GM21423 (cell line): ENCODE measurements around the gene GOLGA6L10.
A peak's percentile ranks its signal among the peaks of the same experiment; 100 is the strongest.
"Not testable (repeated sequence)": the region's sequence is repeated elsewhere in the genome, so short reads cannot be mapped to it uniquely, and the experiment has no call there.

Experiments used
- ATAC-seq: cut with Tn5 transposase; IDR thresholded peaks from one replicate; pipeline ENCODE4 v1.9.1; 2021; ENCODE audit warnings: mild to moderate bottlenecking, moderate library complexity; ENCODE audit not compliant: unreplicated experiment

GOLGA6L10 gene, protein sequence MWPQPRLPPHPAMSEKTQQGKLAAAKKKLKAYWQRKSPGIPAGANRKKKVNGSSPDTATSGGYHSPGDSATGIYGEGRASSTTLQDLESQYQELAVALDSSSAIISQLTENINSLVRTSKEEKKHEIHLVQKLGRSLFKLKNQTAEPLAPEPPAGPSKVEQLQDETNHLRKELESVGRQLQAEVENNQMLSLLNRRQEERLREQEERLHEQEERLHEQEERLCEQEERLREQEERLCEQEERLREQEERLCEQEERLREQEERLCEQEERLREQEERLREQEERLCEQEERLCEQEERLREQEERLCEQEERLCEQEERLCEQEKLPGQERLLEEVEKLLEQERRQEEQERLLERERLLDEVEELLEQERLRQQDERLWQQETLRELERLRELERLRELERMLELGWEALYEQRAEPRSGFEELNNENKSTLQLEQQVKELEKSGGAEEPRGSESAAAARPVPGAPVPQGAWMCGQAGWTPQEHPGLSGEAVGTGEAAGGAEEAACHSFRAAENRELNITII

DNA sequence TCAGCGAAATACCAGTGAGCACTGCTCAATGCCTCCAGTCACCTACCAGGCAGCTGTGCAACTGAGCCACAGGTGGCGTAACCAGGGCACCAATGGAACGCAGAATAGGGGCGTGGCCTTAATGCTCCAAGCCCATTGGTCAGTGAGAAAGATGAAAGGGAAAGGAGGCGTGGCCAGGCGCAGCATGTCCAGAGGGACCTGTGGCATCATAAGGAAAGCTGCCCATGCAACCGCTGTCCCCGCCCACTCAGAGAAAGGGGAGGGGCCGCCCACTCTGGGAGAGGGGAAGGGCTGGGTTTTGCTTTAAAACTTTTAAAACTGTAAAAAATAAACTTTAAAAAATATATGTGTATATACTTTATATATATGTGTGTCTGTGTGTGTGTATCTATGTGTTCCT is at the start of gene GOLGA6L10:
Gene GOLGA6L10, minus strand, starts transcription at position 101 of the 400 bp plus-strand sequence. Its CDS starts 100 bp downstream, at position 1.
- not testable (repeated sequence) for ATAC-seq

- ATAC-seq, result no peak
These were observed 49.5 kb upstream of the GOLGA6L10 start for GRCh38 chr15:82398785-82399184.

DNA sequence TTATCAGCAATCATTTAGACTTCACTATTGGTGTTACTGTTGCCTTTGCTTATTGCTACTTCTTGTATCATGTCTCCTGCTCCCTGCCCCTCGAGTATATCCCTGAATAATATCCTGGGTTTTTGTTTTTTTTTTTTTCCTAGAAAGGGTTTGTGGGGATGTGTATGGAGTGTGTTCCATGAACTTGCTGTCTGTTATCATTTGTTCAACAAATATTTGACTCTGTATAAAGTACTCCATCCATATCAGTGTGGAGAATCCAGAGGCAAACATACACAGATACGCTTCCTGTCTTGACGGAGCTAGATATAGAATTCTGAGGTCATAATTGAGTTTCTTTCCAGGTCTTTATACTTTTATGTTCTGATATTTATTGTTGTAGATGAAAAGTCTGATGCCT is 48.5 kb upstream of the GOLGA6L10 start:
- no peak for ATAC-seq

- ATAC-seq, result not testable (repeated sequence)
These were observed 46.5 kb upstream of the GOLGA6L10 start for GRCh38 chr15:82395788-82396187.

DNA sequence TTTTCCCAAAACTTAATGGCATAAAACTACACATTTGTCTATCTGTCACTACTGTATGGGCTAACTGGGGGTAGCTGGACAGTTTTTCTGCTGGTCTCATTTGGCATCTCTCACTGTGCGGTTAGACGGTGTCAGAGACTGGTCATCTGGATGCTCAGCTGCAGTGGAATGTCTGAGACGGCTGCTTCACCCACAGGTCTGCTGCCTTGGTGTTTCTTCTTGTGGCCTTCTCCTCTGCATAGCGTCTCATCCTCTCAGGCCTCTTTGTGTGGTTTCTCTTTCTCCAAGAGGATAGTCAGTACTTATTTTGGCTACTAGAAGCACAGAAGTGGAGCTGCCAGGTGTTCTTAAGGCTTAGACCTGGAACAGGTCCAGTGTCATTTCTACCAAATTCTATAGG is 44.4 kb upstream of the GOLGA6L10 start:
- no peak for ATAC-seq

DNA sequence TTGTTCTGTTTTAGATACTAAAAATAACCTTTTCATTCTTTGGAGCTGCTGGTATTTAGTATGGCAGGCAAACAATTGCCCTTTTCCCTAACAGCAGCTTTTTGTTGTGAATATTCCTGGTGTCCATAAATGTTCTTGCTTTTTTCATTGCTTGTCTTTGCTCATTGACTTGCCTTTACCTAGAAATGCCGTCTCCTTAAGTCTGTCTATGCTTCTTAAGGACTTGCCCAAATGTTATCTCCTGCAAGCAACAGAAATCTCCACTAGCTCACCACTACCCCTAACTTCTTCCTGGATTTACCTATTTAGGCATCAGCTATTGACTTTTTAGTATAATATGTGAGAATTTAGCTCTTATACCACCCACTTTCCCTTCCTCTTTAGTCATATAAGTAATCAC is 42.8 kb upstream of the GOLGA6L10 start:
- ATAC-seq, result not testable (repeated sequence)

DNA sequence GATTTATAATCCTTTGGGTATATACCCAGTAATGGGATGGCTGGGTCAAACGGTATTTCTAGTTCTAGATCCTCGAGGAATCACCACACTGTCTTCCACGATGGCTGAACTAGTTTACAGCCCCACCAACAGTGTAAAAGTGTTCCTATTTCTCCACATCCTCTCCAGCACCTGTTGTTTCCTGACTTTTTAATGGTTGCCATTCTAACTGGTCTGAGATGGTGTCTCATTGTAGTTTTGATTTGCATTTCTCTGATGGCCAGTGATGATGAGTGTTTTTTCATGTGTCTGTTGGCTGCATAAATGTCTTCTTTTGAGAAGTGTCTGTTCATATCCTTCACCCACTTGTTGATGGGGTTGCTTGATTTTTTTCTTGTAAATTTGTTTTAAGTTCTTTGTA is 40.9 kb upstream of the GOLGA6L10 start:
- ATAC-seq, result not testable (repeated sequence)

GRCh38 chr15:82387209-82387608 is 37.9 kb upstream of the GOLGA6L10 start:
- ATAC-seq, result not testable (repeated sequence)

- ATAC-seq, result not testable (repeated sequence)
These were observed 32.2 kb upstream of the GOLGA6L10 start for GRCh38 chr15:82381330-82381955.

- ATAC-seq, result not testable (repeated sequence)
These were observed 30.3 kb upstream of the GOLGA6L10 start for GRCh38 chr15:82379552-82379951.

DNA sequence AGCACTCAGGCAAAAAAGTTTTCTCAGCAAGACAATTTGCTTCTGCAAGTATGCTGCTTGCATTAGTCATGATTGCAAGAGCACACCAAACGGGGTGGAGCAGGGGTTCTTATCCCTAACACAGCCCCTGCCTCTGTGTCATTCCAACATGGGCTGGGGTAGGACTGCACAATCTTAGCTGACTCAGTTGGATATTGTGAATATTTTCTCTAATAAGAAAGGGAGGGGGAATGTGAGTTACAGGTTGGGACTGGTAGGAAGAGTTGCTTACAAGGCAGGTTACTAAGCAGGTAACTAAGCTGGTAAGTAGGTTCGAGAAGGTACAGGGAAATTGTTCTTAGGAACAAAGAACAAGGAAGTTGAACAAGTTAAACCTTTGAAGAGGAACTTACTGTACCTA is 24.4 kb upstream of the GOLGA6L10 start:
- ATAC-seq, result not testable (repeated sequence)

DNA sequence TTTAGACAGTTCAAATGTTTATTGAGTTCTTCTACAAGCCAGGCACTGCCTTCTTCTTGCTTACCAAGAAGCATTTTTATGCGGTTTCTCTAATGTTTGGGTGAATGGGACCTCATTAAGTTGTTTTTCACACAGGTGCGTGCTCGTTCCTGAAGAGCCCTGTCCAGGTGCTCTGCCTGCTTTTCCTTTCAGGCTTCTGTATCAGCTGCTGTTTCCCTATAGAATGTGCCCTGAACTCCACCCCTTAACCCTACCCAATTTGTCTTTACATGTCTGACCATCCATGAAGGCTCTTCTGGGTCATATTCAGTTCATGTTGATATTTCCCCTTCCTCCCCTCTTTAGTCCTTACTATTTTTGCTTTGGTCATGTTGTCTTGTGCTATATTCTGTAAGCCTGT is 22.4 kb upstream of the GOLGA6L10 start:
- no peak for ATAC-seq

- not testable (repeated sequence) for ATAC-seq
These were observed 18.5 kb upstream of the GOLGA6L10 start for GRCh38 chr15:82367790-82368189.

GRCh38 chr15:82365692-82366323 is 16.5 kb upstream of the GOLGA6L10 start:
- peak; percentile 86 for ATAC-seq

- not testable (repeated sequence) for ATAC-seq
These were observed 15.3 kb upstream of the GOLGA6L10 start for GRCh38 chr15:82364548-82364947.

DNA sequence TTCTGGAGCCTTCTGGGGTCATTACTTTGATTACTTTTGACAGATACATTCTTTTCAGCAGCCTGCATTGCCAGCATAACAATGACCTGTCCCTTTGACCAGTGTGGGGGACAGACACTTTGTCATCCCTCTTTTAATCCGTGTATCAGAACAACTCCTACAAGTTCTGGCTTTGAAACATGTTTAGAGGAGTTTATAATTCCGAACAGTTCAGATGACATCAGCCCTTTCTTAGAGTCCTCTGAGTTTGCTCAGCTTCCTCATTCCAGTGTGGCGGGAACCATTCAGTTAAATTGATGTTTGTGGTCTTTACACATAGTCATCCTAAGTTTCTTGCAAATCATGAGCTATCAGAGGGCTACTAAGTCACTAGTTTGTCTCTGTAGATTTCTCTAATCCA is 13.5 kb upstream of the GOLGA6L10 start:
- not testable (repeated sequence) for ATAC-seq

GRCh38 chr15:82360618-82361017 is 11.3 kb upstream of the GOLGA6L10 start:
- not testable (repeated sequence) for ATAC-seq

DNA sequence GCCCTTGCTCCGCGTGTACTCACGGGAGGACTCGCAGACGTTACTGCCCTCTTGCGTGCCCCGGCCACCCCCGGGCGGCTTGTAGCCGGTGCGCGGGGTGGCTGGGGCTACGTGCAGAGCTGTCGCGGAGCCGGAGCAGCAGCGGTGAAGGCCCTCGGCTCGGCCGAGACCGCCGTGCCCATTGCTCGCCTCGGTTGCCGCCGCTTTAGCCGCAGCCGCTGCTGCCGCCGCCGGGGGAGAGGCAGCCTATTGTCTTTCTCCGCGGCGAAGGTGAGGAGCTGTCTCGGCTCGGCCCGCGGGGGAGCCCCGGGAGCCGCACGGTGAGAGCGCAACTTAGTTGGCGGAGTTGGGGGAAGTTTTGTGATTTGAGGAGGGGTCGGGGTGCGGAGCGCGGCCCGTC is 5.8 kb upstream of the GOLGA6L10 start:
- ATAC-seq, result not testable (repeated sequence)

GRCh38 chr15:82354546-82354945 is 5.3 kb upstream of the GOLGA6L10 start:
- ATAC-seq, result not testable (repeated sequence)

DNA sequence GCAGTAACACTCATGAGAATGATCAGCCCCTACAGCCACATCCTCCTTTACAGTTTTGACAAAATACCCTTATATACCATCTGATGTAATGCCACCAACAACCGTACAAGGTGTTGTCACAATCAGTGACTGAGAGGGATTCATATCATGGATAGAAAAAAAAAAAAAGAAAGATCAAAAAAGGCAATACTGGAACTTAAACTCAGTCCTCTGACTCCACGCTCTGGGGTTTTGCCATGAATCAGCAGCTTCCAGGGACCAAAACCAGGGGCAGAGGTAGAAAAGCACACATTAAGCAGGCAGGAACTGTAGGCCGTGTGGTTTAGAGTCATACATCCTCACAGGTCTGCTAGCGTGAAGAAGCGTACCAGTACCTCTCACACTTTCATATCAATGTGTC is 1.6 kb downstream of the GOLGA6L10 start:
- not testable (repeated sequence) for ATAC-seq

GRCh38 chr15:82345176-82345575 is 4.1 kb downstream of the GOLGA6L10 start:
- not testable (repeated sequence) for ATAC-seq
